A549 (cell line): ENCODE data around the gene ZWILCH.

Experiments
- CEBPB ChIP-seq, 2 experiments: fragments of >200 bp in 1 of 2; sonication (Bioruptor Twin) in 1 of 2; formaldehyde crosslinking in 1 of 2; IDR thresholded peaks; 2 replicates each; pipeline ENCODE4 v1.6.1; 2012 to 2016
- CTCF ChIP-seq: fragments of >200 bp; sonication (Bioruptor Twin); formaldehyde crosslinking; IDR thresholded peaks from 3 replicates; pipeline ENCODE4 v1.5.1; 2016
- ELK1 ChIP-seq: fragments of 150-350 bp; IDR thresholded peaks from 2 replicates; pipeline ENCODE4 v1.6.1; 2014; ENCODE audit warnings: low read depth, mild to moderate bottlenecking, low read length
- EP300 ChIP-seq, 2 experiments: fragments of >200 bp; sonication (Bioruptor Twin); formaldehyde crosslinking; IDR thresholded peaks; 2 replicates in 1 of 2; 3 replicates in 1 of 2; pipeline ENCODE4 v1.6.1; 2016 to 2017
- GATA3 ChIP-seq: IDR thresholded peaks from 2 replicates; pipeline ENCODE4 v1.6.1; 2012; ENCODE audit warnings: borderline replicate concordance
- HOXB13 ChIP-seq: fragments of 250-450 bp; sonication (Bioruptor Pico); IDR thresholded peaks from 2 replicates; pipeline ENCODE4 v1.5.0; 2020; ENCODE audit warnings: low read depth, mild to moderate bottlenecking, moderate library complexity
- POLR2A ChIP-seq: IDR thresholded peaks from 2 replicates; pipeline ENCODE4 v1.6.1; 2012; ENCODE audit warnings: mild to moderate bottlenecking, low read length
- RFX5 ChIP-seq: fragments of 450-650 bp; IDR thresholded peaks from 2 replicates; pipeline ENCODE4 v1.7.1; 2014; ENCODE audit warnings: antibody characterized with exemption, mild to moderate bottlenecking, moderate library complexity
- SMC3 ChIP-seq: fragments of >200 bp; sonication (Bioruptor Twin); formaldehyde crosslinking; IDR thresholded peaks from 3 replicates; pipeline ENCODE4 v1.6.1; 2018; ENCODE audit warnings: inconsistent platforms
- TF ChIP-seq, protein P1 (sequence below): IDR thresholded peaks from 2 replicates; pipeline ENCODE4 v1.6.1; 2012
- TF ChIP-seq, protein P2 (sequence below): IDR thresholded peaks from 2 replicates; pipeline ENCODE4 v1.6.1; 2012

- TF ChIP-seq CTCF (peak; percentile 18; the same call in 1 of the 3 replicates), RFX5 (no peak), EP300 (IDR thresholded peaks at IDR 0.05) (no peak), SMC3 (no peak), POLR2A (no peak), CEBPB (IDR thresholded peaks at IDR 0.05) (no peak), ELK1 (no peak), HOXB13 (CRISPR knock-in tag) (no peak), GATA3 (no peak)
- TF ChIP-seq, protein P1, sequence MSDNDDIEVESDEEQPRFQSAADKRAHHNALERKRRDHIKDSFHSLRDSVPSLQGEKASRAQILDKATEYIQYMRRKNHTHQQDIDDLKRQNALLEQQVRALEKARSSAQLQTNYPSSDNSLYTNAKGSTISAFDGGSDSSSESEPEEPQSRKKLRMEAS, result no peak
- TF ChIP-seq, protein P2, sequence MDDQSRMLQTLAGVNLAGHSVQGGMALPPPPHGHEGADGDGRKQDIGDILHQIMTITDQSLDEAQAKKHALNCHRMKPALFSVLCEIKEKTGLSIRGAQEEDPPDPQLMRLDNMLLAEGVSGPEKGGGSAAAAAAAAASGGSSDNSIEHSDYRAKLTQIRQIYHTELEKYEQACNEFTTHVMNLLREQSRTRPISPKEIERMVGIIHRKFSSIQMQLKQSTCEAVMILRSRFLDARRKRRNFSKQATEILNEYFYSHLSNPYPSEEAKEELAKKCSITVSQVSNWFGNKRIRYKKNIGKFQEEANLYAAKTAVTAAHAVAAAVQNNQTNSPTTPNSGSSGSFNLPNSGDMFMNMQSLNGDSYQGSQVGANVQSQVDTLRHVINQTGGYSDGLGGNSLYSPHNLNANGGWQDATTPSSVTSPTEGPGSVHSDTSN, result no peak
Measured at GRCh38 chr15:66588537-66588936, 83.4 kb downstream of the ZWILCH start.
